ENCODE results near the gene LY6G5B.
"Not testable (repeated sequence)": the region's sequence is repeated elsewhere in the genome, so short reads cannot be mapped to it uniquely, and the experiment has no call there.

Gene LY6G5B

DNA sequence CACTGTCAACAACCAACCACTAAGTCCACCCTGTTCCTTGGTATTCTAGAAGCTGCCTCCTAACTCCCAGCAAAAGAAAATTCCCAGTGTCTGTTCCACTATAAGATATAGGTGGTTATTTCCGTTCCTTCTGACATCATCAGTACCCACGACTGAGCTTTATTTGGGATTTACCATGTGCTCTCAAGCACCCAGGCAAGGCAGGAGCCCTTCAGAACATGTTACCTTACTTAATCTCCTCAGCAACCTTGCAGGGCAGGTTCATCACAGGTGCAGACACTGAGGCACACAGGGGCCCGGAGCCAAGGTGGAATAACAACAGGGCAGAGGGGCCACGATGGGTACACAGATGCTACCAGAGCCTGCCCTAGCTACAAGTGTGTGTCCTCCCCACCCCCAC is 22.6 kb downstream of the LY6G5B start:
- DNase-seq, result no peak

- no peak for DNase-seq
Measured at GRCh38 chr6:31692886-31693285, 23.1 kb downstream of the LY6G5B start.

GRCh38 chr6:31693535-31693934 is 23.8 kb downstream of the LY6G5B start:
- DNase-seq, result no peak

DNA sequence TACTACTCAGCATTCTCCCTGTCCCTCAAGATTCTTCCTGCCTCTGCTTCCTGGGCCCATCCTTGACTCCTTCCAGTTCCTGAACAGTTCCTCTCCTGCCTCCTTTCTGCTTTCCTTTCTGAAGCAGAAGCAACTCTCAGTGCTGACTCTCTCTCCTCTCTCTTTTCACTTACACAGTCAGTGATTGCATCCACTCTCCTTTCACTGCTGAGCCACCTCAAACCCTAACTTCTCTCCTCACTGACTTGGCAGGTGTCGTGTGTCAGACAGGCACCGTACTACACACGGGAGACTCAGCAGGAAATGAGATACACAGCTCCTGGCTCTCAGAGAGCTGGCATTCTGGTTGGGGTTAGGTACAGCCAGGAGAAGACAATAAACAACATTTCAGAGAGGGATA is 27.8 kb downstream of the LY6G5B start:
- DNase-seq, result no peak

DNA sequence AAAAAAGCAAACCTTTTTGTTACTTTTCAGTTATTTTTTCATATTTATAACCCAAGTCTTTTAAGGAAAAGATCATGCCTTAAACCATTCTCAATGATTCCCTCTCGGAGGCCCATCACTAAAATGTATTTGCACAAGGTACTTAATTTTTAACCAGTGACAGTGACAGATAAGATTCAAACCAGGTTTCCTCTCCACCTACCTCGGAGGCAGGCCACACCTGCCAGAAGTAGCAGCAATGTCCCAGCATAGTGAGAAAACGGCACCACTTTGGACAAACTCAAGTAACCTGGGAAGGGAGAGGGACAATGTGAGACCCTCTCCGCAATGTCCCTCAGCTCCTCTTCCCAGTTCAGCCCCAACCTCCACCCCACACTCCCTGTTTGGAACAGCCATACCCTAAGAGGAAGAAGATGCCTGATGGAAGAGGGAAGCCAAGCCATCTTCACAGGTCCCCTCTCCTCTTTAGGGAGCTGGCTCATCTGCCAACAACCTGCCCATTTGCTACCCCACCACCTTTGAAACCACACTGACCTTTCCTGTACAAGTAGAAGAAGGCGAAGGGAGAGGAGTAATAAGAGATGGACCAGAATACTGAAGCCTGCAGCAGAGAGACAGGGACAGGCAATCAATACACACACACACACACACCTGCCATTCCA is 31.1 kb downstream of the LY6G5B start:
- no peak for DNase-seq

- peak; percentile 71 for DNase-seq
Measured at GRCh38 chr6:31701666-31702404, 32.1 kb downstream of the LY6G5B start.

- DNase-seq, result no peak
Measured at GRCh38 chr6:31702405-31702818, 32.6 kb downstream of the LY6G5B start.

DNA sequence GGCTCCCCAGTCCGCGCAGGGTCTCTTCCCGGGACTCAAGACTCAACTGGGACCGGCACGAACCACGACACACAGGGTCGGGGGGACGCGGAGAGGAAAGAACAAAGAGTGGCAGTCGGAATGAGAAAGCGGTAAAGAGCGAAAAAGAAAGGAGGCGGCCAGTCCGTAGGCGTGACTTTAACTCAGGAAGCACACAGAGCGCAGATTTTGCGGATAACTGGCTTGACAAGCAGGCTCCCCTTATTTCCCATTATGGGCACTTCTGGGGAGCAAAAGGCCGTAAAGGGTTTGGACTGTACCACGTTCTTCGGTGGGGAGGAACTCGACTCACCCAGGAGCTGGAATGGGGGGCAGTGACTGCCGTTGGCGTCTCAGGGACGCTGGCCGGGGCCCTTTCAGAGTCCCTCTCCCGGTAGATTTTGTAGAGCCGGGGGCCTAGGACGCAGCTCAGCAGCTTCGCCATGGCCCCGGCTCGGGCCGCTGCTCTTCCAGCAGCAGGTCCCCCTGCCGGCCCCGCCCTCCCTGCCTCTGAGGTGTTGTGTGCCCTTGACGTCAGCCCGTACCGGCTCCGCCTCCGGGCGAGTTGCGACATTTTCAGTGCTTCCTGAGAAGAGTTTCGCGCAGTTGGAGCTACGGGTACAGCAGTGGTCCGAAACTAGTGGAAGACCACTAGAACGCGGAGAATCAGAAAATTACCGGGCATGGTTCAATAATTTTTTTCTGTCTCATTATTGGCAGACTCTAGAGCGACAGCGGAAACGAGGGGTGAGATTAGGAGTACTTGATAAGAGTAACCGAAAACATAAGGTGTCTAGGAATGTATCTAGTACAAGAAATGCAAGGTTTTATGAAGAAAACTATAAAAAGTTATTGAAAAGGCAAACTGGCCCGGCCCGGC is 33.3 kb downstream of the LY6G5B start, which contains the start of gene ABHD16A:
Gene ABHD16A (minus strand): TSS at position 506 of the 898 bp plus-strand sequence. CDS start 43 bp downstream, at position 463.
- peak; percentile 97 to 98 for DNase-seq

DNA sequence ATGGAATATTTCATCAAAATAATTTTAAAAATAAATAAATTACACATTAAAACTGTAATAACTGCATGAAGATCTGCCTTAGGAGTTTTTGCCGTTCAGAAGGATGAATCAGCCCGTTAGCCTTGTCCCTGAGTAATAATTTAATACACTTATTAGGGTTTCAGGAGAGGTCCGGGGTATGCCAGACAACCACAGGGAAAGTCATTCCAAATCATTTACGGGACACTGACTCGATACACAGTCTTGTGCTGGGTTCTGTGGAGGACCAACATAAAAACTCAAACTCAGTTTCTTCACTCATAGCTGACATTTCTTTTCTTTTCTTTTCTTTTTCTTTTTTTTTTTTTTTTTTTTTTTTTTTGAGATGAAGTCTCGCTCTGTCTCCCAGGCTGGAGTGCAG is 36.2 kb downstream of the LY6G5B start:
- no peak for DNase-seq

DNA sequence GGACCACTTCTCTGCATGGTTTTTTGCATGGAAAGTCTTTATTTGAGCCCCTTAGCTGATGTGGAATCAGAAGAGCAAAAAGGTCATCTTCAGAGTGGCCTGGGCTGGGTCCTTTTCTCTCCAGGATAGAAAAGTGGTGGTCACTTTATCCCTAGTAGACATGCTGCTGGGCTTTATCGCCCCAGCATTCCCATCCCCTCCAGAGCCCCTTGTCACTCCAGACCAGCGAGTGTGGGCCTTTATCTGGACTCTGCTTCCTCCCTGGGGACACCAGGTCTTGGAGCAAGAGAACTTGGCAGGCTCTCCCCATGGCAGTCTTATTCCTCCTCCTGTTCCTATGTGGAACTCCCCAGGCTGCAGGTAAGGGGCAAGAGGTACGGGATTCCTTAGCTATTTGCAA is 36.8 kb downstream of the LY6G5B start, which contains the start of gene LY6G6F:
Gene LY6G6F (plus strand): TSS at position 268 of the 400 bp plus-strand sequence. CDS start 41 bp downstream, at position 309.
- DNase-seq, result no peak

GRCh38 chr6:31707701-31708100 is 37.9 kb downstream of the LY6G5B start:
- no peak for DNase-seq

DNA sequence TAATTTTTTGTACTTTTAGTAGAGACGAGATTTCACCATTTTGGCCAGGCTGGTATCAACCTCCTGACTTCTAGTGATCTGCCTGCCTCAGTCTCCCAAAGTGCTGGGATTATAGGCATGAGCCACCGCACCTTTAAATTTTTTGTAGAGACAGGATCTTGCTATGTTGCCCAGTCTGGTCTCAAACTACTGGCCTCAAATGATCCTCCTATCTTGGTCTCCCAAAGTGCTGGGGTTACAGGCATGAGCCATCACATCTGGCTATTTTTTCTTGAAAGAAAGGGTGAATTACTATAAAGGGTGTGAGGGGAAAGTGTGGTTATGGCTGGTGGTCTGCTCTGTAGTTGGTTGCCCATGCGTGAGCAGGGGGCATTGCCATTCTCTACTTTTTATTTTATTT is 38.4 kb downstream of the LY6G5B start:
- no peak for DNase-seq

DNA sequence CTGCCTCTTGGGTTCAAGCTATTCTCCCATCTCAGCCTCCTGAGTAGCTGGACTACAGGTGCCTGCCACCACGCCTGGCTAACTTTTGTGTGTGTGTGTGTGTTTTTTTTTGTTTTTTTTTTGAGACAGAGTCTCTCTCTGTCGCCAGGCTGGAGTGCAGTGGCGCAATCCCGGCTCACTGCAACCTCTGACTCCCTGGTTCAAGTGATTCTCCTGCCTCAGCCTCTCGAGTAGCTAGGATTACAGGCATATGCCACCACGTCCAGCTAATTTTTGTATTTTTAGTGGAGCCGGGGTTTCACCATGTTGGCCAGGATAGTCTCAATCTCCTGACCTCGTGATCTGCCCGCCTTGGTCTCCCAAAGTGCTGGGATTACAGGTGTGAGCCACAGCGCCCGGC is 39.4 kb downstream of the LY6G5B start:
- not testable (repeated sequence) for DNase-seq

GRCh38 chr6:31710523-31711219 is 40.9 kb downstream of the LY6G5B start:
- DNase-seq, result no peak

DNA sequence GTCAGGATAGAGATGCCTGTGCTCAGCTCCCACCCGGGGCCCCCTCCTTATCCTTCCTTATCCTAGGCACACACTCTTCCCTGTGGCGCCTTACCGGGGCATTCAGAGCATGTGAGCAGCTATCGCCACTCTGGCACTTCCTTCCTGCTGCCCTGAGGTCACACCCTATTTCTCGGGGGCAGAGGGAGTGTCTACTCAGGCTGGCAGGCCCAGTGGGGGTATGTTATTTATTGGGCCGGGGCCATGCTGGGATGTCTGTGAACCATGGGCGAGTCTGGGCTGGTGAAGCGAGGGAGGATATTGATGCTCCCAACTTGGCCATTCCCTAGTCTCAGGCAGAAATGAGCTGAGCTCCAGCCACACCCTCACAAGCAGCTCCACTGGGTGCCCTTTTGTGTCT is 41.5 kb downstream of the LY6G5B start:
- no peak for DNase-seq

DNA sequence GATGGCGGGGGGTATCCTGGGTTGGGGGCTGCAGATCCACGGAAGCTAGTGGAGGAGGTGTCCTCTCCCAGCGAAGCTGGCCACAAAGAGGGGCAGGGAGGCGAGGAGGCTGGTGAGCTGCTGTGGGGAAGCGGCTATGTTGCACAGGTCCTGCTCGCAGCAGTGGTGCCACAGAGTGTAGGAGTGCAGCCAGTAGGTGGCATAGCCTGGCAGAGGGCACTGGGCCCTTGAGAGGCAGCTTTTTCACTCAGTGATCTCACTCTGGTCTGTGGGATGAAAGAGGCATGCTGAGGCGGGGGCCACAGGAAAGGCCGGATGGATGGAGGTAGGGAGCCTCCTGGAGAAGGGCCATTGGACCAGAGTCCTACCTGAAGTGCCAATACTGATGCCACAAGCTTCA is 42.5 kb downstream of the LY6G5B start:
- no peak for DNase-seq

GRCh38 chr6:31713465-31713864 is 43.7 kb downstream of the LY6G5B start:
- DNase-seq, result no peak

DNA sequence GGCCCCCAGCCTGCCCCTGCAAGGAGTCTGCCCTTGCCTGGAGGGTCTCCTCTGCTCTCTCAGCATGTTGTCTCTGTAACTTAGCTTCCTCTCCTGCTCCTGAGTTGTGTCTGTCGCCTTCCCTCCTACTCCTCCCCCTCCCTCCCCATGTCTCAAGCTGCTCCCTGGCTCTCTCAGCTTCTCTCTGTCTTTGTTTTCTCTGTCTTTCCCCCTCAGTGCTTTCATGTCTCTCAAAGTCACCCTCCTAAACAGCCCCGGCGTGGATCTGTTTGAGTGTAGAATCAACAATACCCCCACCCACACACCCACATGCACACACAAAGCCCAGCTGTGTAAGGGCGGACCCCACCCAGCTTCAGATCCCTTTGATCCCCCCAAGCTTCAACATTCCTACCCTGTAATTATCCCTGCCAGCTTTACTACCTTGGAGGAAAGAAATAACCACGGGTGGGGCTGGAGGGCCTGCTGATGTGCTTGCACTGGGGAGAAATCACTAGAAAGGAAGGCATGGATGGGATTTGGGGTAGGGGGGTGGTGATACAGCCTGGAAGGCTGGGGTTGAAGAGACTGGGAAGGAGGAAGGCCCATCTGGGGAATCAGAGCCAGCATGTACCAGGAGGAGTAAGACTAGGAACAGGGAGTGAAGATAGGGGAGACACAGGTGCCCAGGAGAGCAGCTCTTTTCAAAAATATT is 44.4 kb downstream of the LY6G5B start:
- DNase-seq, result no peak

- DNase-seq, result no peak
Measured at GRCh38 chr6:31715022-31715958, 45.5 kb downstream of the LY6G5B start, which contains the start of gene LY6G6D. Gene LY6G6D, plus strand, starts transcription at chr6:31715348. Its CDS starts 8 bp downstream, at chr6:31715356.

- no peak for DNase-seq
Measured at GRCh38 chr6:31717499-31718222, 47.9 kb downstream of the LY6G5B start.
